Measurements from ENCODE around the gene OVOL3. TPM values are rescaled to one million over a fixed set of nuclear protein-coding genes. Genes with fewer than 3 reads are reported as not detected.

OVOL3 gene
- total RNA-seq, 1 donor from 2014 or later: not detected

DNA sequence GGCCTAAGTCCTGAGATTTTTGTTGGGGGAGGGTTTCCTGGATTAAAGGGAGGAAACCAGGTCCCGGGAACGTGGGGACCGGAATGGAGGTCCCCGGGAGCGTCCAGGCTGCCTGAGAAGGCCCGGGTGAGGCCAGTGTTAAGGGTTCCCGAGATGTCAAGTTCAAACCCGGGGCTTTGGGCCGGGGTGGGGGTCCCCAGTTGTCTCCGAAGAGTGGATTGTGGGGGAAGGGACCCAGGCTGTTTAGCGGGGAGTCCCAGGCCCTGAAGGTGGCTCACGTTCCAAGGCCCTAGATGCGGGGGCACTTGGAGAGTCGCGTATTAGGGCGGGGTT lies 41.0 kb downstream of the OVOL3 start:
- Mint-ChIP-seq H3K27me3 (ENCODE audit: low read depth) (no peaks in the 10 kb centered on the region), H3K27ac (no peak overlapping the region), H3K4me3 (no peak overlapping the region), H3K4me1 (no peaks in the 10 kb centered on the region), H3K36me3 (peaks cover 23% of the 10 kb centered on the region), H3K9me3 (no peaks in the 10 kb centered on the region)
- DNase-seq (ENCODE audit: low spot score in 2 of 2, unreplicated experiment in 2 of 2): no peak
- TF ChIP-seq, protein P1, sequence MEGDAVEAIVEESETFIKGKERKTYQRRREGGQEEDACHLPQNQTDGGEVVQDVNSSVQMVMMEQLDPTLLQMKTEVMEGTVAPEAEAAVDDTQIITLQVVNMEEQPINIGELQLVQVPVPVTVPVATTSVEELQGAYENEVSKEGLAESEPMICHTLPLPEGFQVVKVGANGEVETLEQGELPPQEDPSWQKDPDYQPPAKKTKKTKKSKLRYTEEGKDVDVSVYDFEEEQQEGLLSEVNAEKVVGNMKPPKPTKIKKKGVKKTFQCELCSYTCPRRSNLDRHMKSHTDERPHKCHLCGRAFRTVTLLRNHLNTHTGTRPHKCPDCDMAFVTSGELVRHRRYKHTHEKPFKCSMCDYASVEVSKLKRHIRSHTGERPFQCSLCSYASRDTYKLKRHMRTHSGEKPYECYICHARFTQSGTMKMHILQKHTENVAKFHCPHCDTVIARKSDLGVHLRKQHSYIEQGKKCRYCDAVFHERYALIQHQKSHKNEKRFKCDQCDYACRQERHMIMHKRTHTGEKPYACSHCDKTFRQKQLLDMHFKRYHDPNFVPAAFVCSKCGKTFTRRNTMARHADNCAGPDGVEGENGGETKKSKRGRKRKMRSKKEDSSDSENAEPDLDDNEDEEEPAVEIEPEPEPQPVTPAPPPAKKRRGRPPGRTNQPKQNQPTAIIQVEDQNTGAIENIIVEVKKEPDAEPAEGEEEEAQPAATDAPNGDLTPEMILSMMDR (IDR thresholded peaks at IDR 0.05; ENCODE audit: unreplicated experiment): no peak

DNA sequence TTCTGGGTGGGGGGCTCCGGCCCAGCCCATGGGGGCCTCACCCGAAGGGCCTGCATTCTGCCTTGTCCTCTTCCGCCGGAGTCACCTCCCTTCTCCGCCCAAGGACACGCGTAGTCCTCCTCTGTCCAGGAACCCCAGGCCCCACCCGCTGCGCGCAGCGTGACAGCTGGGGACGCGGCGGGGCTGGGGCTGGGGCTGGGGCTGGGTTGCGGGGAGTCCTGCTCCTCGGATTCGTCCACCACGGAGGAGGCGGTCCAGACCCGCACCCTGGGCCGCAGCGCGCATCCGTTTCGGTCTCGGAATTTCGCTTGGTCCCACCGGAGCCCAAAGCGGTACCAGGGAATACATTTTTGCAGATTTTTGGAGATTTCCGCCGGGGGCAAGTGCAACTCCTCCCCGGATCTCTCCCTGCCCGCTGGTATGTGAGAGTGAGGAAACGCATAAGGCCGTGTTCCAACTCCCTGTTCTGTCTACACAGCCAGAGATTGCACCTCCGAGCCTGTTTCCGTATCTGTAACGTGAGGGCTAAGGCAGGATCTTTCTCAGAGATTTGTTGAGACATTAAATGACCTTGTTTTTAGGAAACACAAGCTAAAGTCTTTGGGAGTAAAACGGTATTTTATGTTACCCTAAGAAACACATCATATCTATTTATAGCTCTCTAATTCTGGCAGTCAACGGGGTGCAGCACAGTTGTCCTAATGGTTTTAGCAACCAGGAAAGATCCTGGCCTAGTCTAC lies 41.6 kb downstream of the OVOL3 start, which contains the start of gene COX7A1:
TSS of gene COX7A1 (minus strand) at position 96 of the 740 bp plus-strand sequence. CDS start at position 56, 40 bp downstream.
- no peak for DNase-seq (ENCODE audit: low spot score in 2 of 2, unreplicated experiment in 2 of 2)
- Mint-ChIP-seq H3K4me3 (no peak within 1 kb of the TSS), H3K27me3 (ENCODE audit: low read depth) (no peaks in the 10 kb centered on the region), H3K4me1 (no peaks in the 10 kb centered on the region), H3K9me3 (no peaks in the 10 kb centered on the region), H3K27ac (no peak within 1 kb of the TSS), H3K36me3 (peaks cover 20% of the 10 kb centered on the region)
- TF ChIP-seq, protein P1 (IDR thresholded peaks at IDR 0.05; ENCODE audit: unreplicated experiment): no peak

GRCh38 chr19:36153126-36153525 lies 42.2 kb downstream of the OVOL3 start:
- peaks cover 20% of the 10 kb centered on the region for H3K36me3 Mint-ChIP-seq

GRCh38 chr19:36160821-36161596 lies 50.1 kb downstream of the OVOL3 start:
- H3K27ac Mint-ChIP-seq: no peak overlapping the region
- H3K4me1 Mint-ChIP-seq: no peaks in the 10 kb centered on the region
- DNase-seq (ENCODE audit: low spot score in 2 of 2, unreplicated experiment in 2 of 2): no peak
- no peaks in the 10 kb centered on the region for H3K27me3 Mint-ChIP-seq (ENCODE audit: low read depth)
- H3K36me3 Mint-ChIP-seq: peaks cover 18% of the 10 kb centered on the region
- TF ChIP-seq, protein P1 (IDR thresholded peaks at IDR 0.05; ENCODE audit: unreplicated experiment): no peak
- H3K9me3 Mint-ChIP-seq: no peaks in the 10 kb centered on the region
- no peak overlapping the region for H3K4me3 Mint-ChIP-seq

More at GRCh38 chr19:36153126-36153525, 42.2 kb downstream of the OVOL3 start:
- no peak for DNase-seq (ENCODE audit: low spot score in 2 of 2, unreplicated experiment in 2 of 2)
- H3K4me1 Mint-ChIP-seq: no peaks in the 10 kb centered on the region
- no peak overlapping the region for H3K4me3 Mint-ChIP-seq
- TF ChIP-seq, protein P1 (IDR thresholded peaks at IDR 0.05; ENCODE audit: unreplicated experiment): no peak
- H3K27ac Mint-ChIP-seq: no peak overlapping the region
- no peaks in the 10 kb centered on the region for H3K27me3 Mint-ChIP-seq (ENCODE audit: low read depth)
- no peaks in the 10 kb centered on the region for H3K9me3 Mint-ChIP-seq

Other genes starting within 250 kb of the OVOL3 start
- 137 to 151 TPM (median 146 TPM) in 3 replicates for gene APLP1, start 242.6 kb upstream of the OVOL3 start, total RNA-seq
- 16.3 to 18.9 TPM (median 17.1 TPM) in 3 replicates for gene NFKBID, start 210.6 kb upstream of the OVOL3 start, total RNA-seq
- 0.62 to 1.4 TPM (median 0.92 TPM) in 3 replicates for gene HCST, start 208.6 kb upstream of the OVOL3 start, total RNA-seq
- not detected in 3 replicates for gene TYROBP, start 202.8 kb upstream of the OVOL3 start, total RNA-seq
- gene LRFN3, start 174.8 kb upstream of the OVOL3 start, total RNA-seq: 25.7 to 28.5 TPM (median 27.5 TPM) in 3 replicates
- gene SDHAF1, start 116.0 kb upstream of the OVOL3 start, total RNA-seq: 10.6 to 12.4 TPM (median 12.0 TPM) in 3 replicates
- 16.8 to 17.0 TPM (median 17.0 TPM) in 3 replicates for gene SYNE4, start 102.3 kb upstream of the OVOL3 start, total RNA-seq
- gene ALKBH6, start 96.9 kb upstream of the OVOL3 start, total RNA-seq: 26.3 to 28.9 TPM (median 28.7 TPM) in 3 replicates
- 58.5 to 59.0 TPM (median 59.0 TPM) in 3 replicates for gene CLIP3, start 78.3 kb upstream of the OVOL3 start, total RNA-seq
- 8.9 to 9.7 TPM (median 9.2 TPM) in 3 replicates for gene THAP8, start 56.9 kb upstream of the OVOL3 start, total RNA-seq
- 5.1 to 7.1 TPM (median 5.9 TPM) in 3 replicates for gene WDR62, start 56.2 kb upstream of the OVOL3 start, total RNA-seq
- 51.8 to 60.9 TPM (median 59.5 TPM) in 3 replicates for gene POLR2I, start 3.7 kb downstream of the OVOL3 start, total RNA-seq
- gene TBCB, start 4.3 kb downstream of the OVOL3 start, total RNA-seq: 112 to 116 TPM (median 115 TPM) in 3 replicates
- 425 to 453 TPM (median 451 TPM) in 3 replicates for gene CAPNS1, start 28.9 kb downstream of the OVOL3 start, total RNA-seq
- not detected in 3 replicates for gene COX7A1, start 41.3 kb downstream of the OVOL3 start, total RNA-seq
- 7.1 to 9.1 TPM (median 8.9 TPM) in 3 replicates for gene ZNF565, start 103.5 kb downstream of the OVOL3 start, total RNA-seq
- 126 to 132 TPM (median 131 TPM) in 3 replicates for gene ZNF146, start 104.0 kb downstream of the OVOL3 start, total RNA-seq

All from mesothelial cell of epicardium (in vitro differentiated cells).